ENCODE data around the gene PSD4. TPM values are rescaled to one million over a fixed set of nuclear protein-coding genes. Genes with fewer than 3 reads are reported as not detected.

PSD4 gene
- total RNA-seq, 4 donors from 2014 or later = 53.8 to 102 (median 88.0) TPM

- Histone ChIP-seq H3K4me3 (no peak overlapping the region), H3K9me3 (no peaks in the 10 kb centered on the region), H3K27ac (no peak overlapping the region), H3K36me3 (peaks cover 4% of the 10 kb centered on the region), H3K27me3 (no peaks in the 10 kb centered on the region), H3K4me1 (peaks cover 5% of the 10 kb centered on the region)
- DNase-seq (ENCODE audit: low spot score in 2 of 2) = peak in 1 of 2 donors; percentile 15
- WGBS = 93% methylated on average over 8 of the region's 8 CpGs
- TF ChIP-seq CTCF (IDR thresholded peaks at IDR 0.05) = no peak
- no peak for TF ChIP-seq POLR2A (IDR thresholded peaks at IDR 0.05)
- TF ChIP-seq POLR2AphosphoS5 (IDR thresholded peaks at IDR 0.05) = no peak
- no peak for TF ChIP-seq EP300 (IDR thresholded peaks at IDR 0.05)
These were observed 5.8 kb downstream of the PSD4 start for GRCh38 chr2:113179446-113180045.

GRCh38 chr2:113180131-113180946 lies 6.6 kb downstream of the PSD4 start:
- Histone ChIP-seq H3K4me1 (peaks cover 7% of the 10 kb centered on the region), H3K4me3 (no peak overlapping the region), H3K36me3 (peaks cover 4% of the 10 kb centered on the region), H3K9me3 (no peaks in the 10 kb centered on the region), H3K27me3 (no peaks in the 10 kb centered on the region), H3K27ac (no peak overlapping the region)
- WGBS = 78% methylated on average over 12 of the region's 17 CpGs
- no peak for TF ChIP-seq POLR2A (IDR thresholded peaks at IDR 0.05)
- TF ChIP-seq EP300 (IDR thresholded peaks at IDR 0.05) = no peak
- no peak for TF ChIP-seq POLR2AphosphoS5 (IDR thresholded peaks at IDR 0.05)
- no peak for TF ChIP-seq CTCF (IDR thresholded peaks at IDR 0.05)
- peak in 1 of 2 donors; percentile 26 for DNase-seq (ENCODE audit: low spot score in 2 of 2)

GRCh38 chr2:113181258-113182051 lies 7.7 kb downstream of the PSD4 start:
- WGBS = 60% methylated on average over 8 of the region's 8 CpGs

GRCh38 chr2:113182471-113183260 lies 8.9 kb downstream of the PSD4 start:
- H3K4me3 ChIP-seq = no peak overlapping the region

More at GRCh38 chr2:113181258-113182051, 7.7 kb downstream of the PSD4 start:
- H3K9me3 ChIP-seq = no peaks in the 10 kb centered on the region
- H3K36me3 ChIP-seq = peaks cover 4% of the 10 kb centered on the region
- peaks cover 11% of the 10 kb centered on the region for H3K4me1 ChIP-seq
- peak in 1 of 2 donors; percentile 41 for DNase-seq (ENCODE audit: low spot score in 2 of 2)
- no peak for TF ChIP-seq POLR2A (IDR thresholded peaks at IDR 0.05)
- no peak for TF ChIP-seq POLR2AphosphoS5 (IDR thresholded peaks at IDR 0.05)
- no peak for TF ChIP-seq EP300 (IDR thresholded peaks at IDR 0.05)
- TF ChIP-seq CTCF (IDR thresholded peaks at IDR 0.05) = no peak
- no peaks in the 10 kb centered on the region for H3K27me3 ChIP-seq
- no peak overlapping the region for H3K4me3 ChIP-seq
- no peak overlapping the region for H3K27ac ChIP-seq

More at GRCh38 chr2:113182471-113183260, 8.9 kb downstream of the PSD4 start:
- WGBS = 80% methylated on average over 10 of the region's 15 CpGs
- Histone ChIP-seq H3K27ac (no peak overlapping the region), H3K4me1 (peaks cover 11% of the 10 kb centered on the region), H3K9me3 (no peaks in the 10 kb centered on the region), H3K36me3 (peaks cover 4% of the 10 kb centered on the region), H3K27me3 (no peaks in the 10 kb centered on the region)
- no peak for TF ChIP-seq CTCF (IDR thresholded peaks at IDR 0.05)
- TF ChIP-seq EP300 (IDR thresholded peaks at IDR 0.05) = no peak
- TF ChIP-seq POLR2AphosphoS5 (IDR thresholded peaks at IDR 0.05) = no peak
- no peak for TF ChIP-seq POLR2A (IDR thresholded peaks at IDR 0.05)
- no peak for DNase-seq (ENCODE audit: low spot score in 2 of 2)
